ENCODE measurements around the gene ADAMTS10.
"Not testable (repeated sequence)": the region's sequence is repeated elsewhere in the genome, so short reads cannot be mapped to it uniquely, and the experiment has no call there.

ADAMTS10 gene

DNA sequence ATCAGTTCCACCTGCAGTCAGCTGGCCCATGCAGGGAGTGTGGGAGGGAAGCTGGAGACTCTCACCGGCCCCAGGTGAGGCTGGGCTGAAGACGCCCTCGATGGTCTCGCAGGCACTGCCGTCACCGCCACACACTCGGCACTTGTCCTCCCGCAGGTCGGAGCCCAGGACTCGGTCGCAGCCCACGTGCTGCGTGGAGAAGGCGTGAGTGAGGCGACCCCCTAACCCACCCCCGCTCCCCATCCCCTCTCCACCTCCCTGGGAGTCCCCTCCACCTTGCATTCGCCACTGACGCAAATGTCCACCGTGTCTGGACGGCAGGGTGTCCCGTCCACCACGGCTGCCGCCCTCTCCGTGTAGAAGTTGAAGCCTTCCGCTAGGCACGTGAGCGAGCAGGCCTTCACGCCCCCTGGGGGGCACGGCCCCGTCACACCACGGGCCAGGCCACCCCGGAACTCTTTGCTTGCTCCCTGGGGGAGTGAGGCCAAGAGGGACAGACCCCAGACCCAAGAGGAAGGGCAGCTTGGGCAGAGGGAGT is 21.3 kb downstream of the ADAMTS10 start:
- no peak for DNase-seq

DNA sequence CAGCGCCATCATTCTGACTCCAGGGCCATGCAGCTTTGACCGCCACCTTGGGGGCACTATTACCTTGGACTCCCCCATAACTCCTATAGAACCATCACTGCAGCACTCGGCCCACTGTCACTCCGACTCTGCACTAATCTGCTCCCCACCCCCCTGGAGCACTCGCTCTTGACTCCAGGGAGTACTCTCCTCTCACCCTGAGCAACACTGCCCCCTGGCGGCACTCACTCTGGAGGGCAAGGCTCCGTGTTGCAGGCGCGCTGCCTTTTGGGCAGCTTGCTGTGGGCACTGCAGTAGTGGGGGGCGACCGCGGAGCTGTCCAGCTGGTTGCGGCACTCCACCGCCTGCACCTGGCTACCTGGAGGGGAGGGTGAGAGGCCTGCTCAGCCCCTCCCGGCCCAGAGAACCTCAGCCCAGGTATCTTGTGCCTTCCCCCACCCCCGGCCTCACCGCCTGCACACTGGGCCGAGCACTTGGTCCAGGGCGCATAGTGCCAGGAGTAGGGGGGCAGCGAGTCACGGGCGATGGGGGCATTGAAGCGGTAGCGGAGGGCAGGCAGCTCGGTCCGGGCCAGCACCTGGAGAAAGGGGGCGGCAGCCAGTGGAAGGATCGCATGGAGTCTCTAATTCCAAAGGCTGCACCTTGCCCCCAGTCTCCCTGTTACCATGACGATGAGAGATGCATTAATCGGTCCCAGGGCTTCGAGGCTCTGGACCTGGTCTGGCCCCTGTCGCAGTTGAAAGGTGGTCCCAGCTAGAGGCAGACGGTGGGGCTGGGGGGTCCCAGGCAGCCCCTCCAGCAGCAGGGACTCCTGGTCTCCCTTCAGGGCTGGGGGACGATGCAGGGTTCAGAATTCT is 24.4 kb downstream of the ADAMTS10 start:
- peak; percentile 90 for DNase-seq

DNA sequence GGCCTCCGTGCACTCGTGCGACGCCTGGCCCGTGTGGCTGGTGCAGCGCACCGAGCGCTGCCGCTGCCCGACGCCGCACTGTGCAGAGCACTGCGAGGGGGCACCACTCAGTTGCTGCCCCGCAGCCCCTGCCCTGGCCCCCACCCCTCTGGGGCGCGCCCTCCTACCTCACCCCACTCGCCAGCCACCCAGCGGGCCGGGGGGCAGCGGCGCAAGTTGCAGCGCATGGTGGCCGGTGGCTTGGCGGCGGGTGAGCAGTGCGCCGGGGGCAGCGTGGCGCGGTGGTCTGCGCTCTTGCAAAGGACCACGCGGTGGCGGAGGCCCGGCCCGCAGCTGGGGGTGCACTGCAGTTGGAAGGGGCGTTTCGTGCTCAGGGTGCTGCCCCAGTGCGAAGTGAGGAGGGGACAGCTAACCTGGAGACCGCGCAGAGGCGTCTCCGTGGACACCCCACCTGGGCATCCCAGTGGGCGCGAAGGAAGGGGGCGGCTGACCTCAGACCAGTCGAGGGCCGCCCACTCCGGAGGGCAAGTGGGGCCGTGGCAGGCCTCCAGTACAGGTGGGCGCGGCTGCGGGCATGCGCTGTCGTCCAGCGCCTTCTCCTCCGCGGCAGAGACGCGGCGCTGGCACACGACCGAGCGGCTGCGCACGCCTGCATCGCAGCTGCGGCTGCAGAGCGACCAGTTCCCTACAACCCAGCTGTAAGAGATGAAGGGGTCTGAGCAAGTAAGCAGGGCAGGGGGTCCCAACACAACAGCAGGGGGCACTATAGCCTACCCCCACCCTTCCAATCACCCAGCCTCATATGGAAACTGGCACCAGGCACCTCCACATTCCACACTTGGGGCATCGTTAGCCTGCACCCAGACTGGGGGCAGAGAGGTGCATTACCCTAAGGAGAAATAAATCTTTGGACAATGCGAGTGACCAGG is 25.3 kb downstream of the ADAMTS10 start:
- DNase-seq: no peak

DNA sequence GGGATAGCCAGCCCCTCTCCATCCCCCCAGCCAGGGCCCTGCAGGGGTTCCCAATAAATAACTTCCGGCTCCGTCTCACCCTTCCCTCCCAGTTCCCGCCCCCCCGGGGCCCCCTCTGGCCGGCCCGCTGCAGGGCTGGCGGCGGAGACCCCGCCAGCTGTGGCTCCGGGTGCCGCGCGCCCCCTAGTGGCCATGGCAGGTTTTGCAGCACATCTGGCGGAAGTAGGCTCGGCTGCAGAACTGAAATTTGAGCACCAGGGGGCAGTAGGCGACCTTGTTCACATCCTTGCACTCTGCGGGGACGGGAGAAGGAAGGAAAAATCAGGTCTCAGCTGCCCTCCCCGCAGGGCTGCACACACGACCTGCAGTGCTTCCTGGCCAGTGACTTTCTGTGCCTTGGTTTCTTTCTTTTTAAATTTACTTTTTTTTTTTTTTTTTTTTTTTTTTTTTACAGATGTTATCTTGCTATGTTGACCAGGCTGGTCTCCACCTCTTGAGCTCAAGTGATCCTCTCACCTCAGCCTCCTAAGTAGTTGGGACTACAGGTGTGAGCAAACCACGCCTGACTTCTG is 29.7 kb downstream of the ADAMTS10 start:
- peak; percentile 94 for DNase-seq

DNA sequence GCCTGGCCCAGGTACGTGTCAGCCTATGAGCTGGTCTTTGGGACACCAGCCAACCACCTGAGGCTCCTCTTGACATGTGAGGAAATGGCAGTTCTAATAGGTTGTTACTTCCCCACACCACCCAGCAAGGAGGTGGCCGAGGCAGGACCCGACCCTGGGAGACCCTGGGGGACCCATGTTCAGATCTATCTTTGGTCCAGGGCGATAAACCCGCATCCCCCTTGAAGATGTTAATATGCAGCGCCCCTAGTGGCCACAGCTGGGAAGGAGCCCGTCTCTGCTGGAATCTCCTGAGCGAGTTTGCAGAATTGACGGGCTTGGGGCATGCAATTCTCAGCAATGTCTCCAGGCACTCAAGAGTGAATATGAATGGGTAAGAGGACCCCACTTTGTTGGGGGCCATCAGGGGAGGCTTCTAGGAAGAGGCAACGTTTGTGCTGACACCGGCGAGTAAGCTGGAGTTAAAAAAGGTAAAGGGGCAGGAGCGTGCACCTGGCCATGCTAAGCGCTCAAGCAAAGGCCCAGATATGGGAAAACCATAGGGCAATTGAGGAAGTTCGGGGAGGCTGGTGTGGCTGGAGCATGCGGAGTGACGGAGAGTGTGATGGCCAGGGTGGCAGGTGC is 31.8 kb downstream of the ADAMTS10 start:
- DNase-seq: peak; percentile 94

DNA sequence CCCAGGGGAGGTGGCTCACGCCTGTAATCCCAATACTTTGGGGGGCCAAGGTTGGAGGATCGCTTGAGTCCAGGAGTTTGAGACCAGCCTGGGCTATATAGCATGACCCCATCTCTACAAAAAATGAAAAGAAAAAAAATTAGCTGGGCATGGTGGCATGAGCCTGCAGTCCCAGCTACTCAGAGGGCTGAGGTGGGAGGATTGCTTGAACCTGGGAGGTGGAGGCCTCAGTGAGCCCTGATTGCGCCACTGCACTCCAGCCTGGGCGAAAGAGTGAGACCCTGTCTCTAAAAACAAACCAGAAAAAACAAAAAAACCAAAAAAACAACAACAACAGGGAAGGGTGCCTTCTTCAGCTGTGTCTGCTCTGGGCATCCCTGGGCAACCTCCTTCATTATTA is 32.8 kb downstream of the ADAMTS10 start:
- DNase-seq: no peak

DNA sequence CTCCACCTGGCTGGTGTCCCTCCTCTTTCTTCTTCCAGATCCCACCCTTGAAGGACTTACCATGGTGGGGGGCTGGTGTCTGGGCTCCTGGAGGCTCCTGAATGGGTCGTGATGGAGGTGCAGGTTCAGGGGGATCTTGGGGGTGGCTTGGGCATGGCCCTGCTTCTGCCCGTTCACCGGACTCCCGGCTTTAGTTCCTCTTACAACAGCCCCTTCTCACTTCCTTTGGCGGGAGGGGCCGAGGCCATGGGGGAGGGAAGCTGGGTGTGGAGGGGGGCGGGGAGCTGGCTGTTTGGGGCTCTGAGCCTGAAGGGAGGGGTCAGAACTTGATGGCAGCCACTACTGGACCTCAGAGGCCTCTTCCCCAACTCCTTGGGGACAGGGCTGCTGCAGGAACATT is 33.3 kb downstream of the ADAMTS10 start, which contains the start of gene MYO1F:
TSS of gene MYO1F (minus strand) at position 196 of the 400 bp plus-strand sequence. CDS start at position 63, 133 bp downstream.
- peak; percentile 71 for DNase-seq

DNA sequence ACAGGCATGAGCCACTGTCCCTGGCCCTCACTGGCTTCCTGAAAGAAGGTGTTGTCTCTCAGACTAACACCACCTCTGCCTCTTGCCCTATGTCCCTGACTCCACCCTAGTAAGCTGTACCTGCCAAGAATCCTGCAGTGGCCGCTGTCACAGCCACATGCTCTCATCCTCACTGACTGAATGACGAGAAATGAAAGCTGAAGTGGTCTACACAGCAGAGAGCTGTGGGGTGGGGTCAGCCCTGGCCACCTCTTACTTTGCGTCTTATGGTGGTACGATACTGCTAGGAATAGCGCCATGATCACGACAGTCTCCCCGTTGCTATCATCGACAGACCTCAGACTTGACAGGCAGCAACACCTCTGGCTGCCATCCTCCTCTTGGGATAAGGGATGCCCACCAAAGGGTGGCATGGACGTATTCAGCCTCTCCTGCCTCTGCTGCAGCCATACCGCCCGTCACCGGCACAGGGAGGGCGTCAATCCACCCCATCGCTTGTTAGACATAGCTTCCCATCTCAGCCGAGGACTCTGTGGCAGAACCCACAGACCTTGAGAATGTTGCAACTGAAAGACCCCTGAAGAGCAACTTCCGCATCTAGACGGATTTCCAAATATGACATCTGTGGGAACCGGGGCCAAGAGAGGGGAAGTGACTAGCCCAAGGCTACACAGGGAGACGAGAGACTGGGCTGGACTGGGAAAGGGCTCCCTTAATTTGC is 34.1 kb downstream of the ADAMTS10 start:
- DNase-seq: peak; percentile 71

DNA sequence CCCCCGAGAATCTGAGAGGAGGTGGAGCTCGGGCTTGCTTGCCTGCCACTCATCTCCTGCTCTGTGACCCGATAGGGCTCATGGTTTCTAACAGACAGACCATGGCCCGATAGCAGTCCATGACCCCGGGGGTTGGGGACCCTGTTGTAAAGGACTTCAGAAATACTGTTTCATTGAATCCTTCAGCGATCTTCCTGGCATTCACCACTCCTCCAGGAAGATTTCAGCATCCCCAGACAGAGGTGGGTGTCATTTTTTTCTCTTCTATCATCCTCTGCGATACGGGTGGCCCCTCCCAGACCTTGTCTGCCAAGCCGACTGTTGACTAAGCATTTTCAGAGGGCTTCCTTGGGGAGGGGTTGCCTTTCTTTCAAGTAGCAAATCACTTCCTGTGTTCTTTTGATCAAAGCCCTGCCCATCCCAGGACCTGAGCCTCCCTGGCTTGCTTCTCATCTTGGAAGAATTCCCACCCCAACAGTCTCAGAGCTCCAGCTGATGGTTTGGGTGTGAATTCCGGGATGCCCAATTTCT is 35.0 kb downstream of the ADAMTS10 start:
- DNase-seq: peak; percentile 80

DNA sequence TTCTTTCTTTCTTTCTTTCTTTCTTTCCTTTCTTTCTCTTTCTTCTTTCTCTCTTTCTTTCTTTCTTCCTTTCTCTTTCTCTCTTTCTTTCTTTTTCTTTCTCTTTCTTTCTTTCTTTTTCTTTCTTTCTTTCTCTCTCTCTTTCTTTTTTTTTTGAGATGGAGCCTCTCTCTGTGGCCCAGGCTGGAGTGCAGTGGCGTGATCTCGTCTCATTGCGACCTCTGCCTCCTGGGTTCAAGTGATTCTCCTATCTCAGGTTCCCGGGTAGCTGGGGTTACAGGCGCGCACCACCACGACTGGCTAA is 35.9 kb downstream of the ADAMTS10 start:
- DNase-seq: not testable (repeated sequence)

DNA sequence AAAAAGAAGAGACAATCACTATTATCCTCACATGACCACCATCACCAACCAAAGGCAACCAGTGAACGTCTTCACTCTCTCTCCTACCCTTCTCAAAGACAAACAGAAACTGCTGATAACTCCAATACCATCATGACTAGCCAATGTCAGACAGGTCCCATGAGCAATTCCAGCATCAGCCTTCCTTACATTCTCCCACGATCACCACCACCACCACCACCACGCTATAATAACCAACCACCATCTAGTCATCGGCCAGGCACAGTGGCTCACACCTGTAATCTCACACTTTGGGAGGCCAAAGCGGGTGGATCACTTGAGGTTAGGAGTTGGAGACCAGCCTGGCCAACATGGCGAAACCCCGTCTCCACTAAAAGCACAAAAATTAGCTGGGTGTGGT is 37.2 kb downstream of the ADAMTS10 start:
- DNase-seq: no peak

DNA sequence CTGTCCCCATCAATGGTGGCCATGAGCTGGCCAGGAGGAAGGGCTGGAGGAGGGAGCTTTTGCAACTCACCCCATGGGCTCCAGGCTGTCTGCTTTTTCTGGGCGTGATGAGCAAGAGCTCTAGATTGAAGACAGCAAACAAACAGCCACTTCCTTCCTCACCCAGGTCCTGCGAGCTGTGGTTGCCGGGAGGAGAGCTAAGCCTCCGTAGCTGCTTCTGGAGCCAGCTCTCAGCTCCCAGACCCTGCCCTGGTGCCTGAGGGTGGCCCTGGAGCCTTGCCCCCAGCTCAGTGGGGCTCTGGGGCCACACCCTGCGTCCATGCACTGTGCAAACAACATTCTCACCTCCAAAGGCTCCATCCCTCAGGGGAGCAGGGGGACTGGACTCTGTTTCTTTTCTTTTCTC is 39.5 kb downstream of the ADAMTS10 start:
- peak; percentile 82 for DNase-seq

DNA sequence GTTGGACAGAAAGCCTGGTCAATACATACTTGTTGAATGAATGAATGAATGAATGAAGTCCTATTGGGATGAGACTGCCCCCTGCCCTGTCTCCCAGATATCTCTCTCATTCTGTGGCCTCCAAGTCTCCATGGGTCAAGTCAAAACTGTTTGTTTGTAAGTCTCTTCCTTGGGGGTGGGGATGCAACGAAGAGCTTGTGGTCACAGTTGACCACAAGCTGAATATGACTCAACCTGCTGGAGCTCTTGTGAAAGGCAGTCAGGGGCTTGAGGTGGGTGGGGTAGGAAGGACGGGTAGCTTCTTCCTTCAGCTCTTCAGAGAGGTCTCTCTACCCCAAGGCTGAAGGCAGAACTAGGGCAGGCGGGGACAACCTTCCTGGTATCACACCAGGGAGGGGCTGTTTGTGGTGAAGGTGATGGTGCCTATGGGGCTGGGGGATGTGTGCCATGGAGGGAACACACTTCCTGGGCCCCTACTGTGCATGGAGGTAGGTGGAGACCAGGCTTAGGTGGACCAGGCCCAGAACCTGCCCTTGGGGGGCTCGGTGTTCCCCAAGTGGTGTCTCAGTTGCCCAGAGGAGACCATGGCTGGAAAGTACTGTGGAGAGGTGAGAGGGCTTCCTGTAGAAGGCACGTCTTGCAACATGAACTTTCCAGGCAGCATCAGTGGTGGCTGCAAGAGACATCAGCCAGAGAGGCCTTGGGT is 41.3 kb downstream of the ADAMTS10 start:
- DNase-seq: peak; percentile 84

DNA sequence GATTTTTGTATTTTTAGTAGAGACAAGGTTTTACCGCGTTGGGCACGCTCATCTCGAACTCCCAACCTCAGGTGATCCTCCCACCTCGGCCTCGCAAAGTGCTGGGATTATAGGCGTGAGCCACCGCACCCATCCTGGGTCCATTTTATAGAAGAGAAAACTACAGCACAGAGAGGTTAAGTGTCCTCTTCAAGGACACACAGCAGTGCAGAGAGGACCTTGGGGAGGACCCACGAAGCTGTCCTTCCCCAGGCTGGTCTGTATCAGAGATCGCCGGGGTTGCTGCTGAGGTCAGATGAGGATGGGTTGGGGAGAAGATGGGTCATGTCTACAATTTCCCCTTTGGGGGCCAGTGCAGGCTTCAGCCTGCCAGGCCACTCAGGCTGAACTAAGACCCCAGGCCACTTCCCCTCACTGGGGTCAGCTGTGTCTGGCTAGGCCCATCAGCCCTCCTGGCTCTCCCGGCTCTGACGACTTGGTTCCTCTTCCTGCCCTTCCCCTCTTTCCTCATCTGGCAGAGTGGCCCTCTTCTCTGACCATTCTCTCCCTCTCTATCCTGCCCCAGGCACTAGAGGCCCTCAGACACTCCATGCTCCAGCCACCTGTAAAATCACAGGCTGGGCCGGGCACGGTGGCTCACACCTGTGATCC is 42.9 kb downstream of the ADAMTS10 start:
- no peak for DNase-seq

DNA sequence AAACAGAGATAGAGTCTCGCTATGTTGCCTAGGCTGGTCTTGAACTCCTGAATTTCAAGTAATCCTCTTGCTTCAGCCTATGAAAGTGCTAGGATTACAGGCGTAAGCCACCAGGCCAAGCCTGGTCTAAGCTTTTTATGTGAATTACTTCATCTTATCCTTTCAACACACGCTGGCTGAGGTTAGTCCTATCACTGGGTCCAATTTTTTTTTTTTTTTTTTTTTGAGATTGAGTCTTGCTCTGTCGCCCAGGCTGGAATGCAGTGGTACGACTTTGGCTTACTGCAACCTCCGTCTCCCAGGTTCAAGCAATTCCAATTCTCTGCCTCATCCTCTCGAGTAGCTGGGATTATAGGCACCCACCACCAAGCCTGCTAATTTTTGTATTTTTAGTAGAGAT is 43.7 kb downstream of the ADAMTS10 start:
- DNase-seq: no peak

DNA sequence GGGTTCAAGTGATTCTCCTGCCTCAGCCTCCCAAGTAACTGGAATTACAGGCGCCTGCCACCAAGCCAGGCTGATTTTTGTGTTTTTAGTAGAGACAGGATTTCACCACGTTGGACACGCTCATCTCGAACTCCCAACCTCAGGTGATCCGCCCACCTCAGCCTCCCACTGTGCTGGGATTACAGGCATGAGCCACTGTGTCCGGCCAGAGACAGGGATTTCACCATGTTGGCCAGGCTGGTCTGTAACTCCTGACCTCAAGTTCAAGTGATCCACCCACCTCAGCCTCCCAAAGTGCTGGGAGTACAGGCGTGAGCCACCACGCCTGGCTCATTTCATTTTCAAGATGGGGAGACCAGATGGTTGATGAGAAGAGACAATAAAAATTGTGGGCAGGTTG is 45.6 kb downstream of the ADAMTS10 start:
- DNase-seq: not testable (repeated sequence)

DNA sequence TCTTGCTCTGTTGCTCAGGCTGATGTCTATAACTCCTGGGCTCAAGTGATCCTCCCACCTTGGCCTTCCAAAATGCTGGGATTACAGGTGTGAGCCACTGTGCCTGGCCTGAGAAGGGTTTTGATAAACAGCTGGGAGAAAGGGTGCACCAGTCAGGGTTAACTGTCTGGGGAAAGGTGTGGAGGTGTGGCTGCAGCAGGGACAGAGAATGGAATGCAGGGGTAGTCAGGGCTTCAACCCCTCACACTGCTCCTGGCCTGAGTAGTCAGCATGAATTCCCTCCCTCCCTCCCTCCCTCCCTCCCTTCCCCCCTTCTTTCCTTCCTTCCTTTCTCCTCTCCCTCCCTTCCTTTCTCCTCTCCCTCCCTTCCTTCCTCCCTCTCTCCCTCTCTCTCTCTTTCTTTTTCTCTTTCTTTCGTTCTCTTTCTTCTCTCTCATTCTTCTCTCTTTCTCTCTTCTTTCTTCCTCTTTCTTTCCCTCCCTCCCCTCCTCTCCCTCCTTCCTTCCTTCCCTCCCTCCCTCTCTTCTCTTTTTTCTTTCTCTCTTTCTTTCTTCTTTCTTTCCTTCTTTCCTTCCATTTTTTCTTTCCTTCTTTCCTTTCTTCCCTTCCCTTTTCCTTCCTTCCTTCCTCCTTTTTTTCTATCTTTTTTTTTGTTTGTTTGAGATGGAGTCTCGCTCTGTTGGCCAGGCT is 49.3 kb downstream of the ADAMTS10 start:
- no peak for DNase-seq

DNA sequence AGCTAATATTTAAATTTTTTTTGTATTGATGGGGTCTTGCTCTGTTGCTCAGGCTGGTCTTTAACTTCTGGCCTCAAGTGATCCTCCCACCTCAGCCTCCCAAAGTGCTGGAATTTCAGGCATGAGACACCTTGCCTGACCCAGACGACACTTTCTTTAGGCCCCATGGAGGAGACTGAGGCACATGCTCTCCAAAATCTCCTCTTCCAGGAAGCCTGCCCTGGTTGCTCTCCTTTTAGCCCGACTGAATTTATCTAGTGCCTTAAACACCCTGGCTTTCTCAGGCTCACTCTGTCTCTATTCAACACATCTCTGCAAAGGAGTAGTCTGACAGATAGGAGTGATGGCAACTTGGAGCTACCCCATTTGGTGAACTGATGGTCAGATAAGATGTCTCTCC is 52.2 kb downstream of the ADAMTS10 start:
- no peak for DNase-seq

DNA sequence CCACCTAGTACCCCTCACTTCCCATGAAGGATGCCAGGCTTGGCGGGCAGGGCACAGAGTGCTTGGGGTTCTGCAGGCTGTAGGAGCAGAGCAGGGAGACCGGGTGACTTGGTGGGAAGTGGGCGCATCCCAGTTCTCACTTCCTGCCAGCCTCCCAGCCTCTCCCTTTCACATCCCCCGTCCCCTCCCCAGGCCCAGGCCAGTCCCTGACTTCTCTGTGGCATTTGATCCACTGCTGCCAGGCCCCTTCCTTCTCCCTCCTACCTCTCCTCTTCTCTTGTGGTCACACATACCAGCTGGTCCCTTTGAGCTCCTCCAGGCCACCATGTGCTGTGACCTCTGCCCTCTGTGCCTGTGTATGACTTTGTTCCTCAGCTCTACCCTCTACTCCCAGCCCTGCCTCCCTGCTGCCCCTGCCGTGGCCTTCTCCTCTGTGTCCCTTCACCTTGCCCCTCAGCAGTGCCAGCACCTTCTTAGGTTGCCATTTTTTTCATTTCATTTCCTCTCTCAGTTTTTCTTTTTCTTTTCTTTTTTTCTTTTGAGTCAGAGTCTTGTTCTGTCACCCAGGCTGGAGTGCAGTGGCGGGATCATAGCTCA is 52.8 kb downstream of the ADAMTS10 start:
- no peak for DNase-seq
